Subcutaneous adipose tissue (tissue), 4 donors: ENCODE data around the gene LSM4. TPM values are rescaled to one million over a fixed set of nuclear protein-coding genes. Genes with fewer than 3 reads are reported as not detected.

ENCODE experiments used
- total RNA-seq, 4 donors: library from RNA; depleted of rRNA; stranded (reverse); fragments of >200 nt; gene quantifications; one replicate each; pipeline ENCODE4 v1.1.0, GENCODE V29; 2016
- TF ChIP-seq, protein P1 (sequence below): fragments of 450-650 bp; IDR thresholded peaks from one replicate; pipeline ENCODE4 v1.5.1; 2016; ENCODE audit warnings: low read depth, mild to moderate bottlenecking, control low read depth, antibody characterized with exemption, moderate library complexity

Gene LSM4
- total RNA-seq, 4 donors from 2014 or later, result 70.3 to 87.7 (median 81.4) TPM

DNA sequence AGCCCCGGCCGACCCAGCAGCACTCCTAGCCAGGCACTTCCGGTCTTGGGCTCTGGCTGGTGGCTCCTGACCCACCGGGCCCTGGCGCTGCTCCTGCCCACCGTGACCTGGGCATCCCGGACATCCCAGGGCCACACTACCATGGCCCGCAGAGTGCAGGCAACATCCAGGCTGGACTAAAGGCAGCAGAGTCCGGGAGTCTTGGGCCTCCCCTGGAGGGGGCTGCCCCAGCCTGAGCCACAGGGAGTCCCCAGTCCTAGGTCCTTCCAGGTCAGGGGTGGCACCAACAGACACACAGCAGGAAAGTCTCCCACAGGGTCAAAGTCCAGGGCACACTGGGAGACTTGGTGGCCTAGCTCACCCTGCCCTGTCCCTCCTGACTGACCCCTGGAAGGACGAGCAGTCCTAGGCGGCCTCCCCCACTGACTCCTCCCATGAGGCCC is 10.8 kb downstream of the LSM4 start:
- TF ChIP-seq, protein P1, sequence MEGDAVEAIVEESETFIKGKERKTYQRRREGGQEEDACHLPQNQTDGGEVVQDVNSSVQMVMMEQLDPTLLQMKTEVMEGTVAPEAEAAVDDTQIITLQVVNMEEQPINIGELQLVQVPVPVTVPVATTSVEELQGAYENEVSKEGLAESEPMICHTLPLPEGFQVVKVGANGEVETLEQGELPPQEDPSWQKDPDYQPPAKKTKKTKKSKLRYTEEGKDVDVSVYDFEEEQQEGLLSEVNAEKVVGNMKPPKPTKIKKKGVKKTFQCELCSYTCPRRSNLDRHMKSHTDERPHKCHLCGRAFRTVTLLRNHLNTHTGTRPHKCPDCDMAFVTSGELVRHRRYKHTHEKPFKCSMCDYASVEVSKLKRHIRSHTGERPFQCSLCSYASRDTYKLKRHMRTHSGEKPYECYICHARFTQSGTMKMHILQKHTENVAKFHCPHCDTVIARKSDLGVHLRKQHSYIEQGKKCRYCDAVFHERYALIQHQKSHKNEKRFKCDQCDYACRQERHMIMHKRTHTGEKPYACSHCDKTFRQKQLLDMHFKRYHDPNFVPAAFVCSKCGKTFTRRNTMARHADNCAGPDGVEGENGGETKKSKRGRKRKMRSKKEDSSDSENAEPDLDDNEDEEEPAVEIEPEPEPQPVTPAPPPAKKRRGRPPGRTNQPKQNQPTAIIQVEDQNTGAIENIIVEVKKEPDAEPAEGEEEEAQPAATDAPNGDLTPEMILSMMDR, result no peak

DNA sequence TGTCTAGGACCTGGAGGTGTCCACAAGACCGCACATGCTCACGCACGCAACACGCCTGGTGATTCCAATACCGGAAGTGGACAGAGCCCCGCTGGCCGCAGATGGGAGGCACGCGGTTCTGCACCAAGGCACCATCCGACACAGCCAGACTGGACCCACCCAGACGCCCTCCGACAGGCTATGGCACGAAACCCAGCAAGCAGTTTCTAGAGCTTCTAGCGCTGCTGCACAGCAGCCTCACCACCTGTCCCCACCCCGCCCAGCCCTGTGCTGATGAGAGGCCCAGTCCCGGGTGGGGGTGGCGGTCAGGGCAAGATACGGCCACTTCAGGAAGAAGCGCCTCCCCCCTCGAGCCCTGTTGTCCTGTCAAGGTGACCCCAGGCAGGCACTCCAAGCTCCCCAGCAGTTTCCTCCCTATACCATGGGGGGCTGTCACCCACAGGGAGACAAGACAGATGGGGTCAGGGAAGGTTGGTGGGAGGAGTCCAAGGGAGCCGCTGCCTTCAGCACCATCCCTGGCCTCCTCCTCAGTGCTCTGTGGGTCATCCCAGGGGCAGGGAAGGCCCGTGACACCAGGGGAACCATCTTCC is 11.3 kb downstream of the LSM4 start:
- TF ChIP-seq, protein P1, result no peak

DNA sequence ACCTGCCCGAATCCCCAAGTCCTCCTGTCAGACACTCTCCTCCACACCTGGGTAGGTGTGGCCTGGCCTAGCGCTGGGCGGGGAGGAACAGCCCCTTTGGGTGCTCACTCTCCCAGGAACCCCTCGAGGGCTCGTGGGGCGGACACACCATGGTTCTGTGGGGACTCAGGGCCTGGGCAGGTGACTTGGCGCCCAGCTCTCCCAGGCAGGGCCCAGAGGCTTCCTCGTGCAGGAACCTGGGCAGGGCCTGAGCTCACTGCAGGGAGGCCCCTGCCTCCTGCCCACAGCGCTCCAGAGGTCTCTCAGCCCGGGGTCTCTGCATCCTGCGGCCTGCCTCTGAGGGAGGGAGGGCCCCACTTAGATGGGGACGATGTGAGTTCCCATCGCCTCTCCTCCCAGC is 11.9 kb downstream of the LSM4 start:
- TF ChIP-seq, protein P1, result no peak

DNA sequence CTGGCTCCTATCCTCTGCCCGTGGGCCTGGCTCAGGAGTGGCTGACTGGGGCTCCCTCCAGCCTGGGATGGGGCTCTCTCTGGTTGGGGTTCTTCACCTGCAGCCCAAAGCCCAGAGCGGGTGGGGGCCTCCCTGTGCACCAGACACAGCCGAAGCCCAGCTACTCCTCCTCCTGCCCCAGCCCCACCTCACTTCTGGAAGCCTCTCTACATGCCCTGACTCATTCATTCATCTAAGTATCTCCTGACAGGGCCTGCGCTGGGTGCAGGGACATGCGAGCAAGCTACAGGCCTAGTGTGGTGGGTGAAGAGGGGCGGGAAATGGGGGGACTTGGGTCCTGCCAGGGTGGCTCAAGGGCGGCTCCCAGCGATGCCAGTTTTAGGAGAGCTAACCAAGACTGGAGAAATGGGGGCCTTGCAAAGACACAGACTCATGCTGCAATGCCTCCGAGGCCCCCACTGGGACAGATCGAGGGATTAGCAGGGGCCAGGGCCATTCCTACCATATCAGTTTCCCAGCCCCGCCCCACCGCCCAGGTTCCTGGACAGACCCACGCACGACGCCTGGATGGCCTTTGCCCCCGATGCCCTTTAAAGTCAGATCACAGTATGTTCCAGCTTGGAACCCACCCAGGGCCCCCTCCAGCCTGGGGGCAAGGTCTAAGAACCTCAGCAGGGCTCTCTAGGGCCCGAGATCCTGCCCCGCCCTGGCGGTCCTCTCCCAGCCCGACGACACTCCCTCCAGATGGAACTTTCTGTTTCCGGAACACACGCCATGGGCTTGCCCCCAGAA is 12.6 kb downstream of the LSM4 start:
- TF ChIP-seq, protein P1, result no peak

DNA sequence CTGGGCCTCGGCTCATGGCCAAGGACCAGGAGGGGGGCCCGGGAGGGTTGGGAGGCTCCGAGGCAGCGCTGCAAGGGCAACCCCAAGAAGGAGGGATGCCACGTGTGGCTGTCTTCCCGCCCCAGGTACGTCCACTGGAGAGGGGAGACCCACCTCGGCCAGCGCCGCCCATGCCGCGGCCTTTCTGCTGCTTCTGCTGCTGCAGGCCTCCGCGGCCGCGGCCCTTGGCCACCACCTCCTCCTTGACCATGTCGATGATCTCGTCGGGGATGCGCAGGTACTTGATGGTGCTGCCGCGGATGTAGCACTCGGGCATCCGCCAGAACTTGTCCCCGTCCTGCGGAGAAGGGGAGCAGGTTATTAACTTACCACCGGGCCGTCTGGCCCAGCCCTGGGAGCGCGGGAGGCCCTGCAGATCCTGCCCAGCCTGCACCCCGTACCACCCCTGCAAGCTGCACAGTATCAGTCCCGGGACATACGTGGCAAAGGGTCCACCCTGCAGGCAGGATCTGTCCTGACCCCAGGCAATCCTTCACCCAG is 13.3 kb downstream of the LSM4 start:
- TF ChIP-seq, protein P1, result no peak

DNA sequence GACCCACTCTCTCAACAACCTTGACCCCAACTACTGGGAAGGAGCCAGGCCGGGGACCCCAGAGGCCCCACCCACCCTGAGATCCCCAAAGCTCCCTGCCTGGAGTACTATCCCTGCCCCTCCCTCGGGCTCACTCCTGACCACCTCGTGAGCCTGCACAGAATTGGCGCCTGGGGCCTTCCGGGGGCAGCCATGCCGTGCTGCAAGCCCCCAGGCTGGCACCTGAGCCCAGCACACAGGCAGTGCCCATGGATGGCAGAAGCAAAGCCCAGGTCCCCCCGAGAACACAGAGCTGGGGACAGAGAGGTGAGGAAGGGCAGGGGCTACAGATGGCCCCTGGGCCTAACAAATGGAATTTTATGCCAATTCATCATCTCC is 13.9 kb downstream of the LSM4 start:
- TF ChIP-seq, protein P1, result no peak
